Keratinocyte (primary cell): ENCODE data around the gene PARP16. TPM values are rescaled to one million over a fixed set of nuclear protein-coding genes. Genes with fewer than 3 reads are reported as not detected.

Experiments used
- DNase-seq: peaks from one replicate; pipeline ENCODE4 v3.0.0-alpha.2; 2011; ENCODE audit warnings: low read depth, missing footprints, low spot score
- FAIRE-seq: peaks from 2 replicates; lab custom pipeline; 2011; peaks lifted over from hg19 to GRCh38; lab: Jason Lieb, UNC
- H2AFZ ChIP-seq: 2 replicates; pipeline ENCODE4 v1.6.0; 2012; ENCODE audit warnings: low read length, control low read depth, inconsistent platforms; ENCODE audit not compliant: control insufficient read depth
- H3K27ac ChIP-seq: 2 replicates; pipeline ENCODE4 v1.5.1; 2011; ENCODE audit warnings: low read length; ENCODE audit not compliant: control insufficient read depth, insufficient read depth
- H3K27me3 ChIP-seq: 3 replicates; pipeline ENCODE4 v1.6.0; 2011; ENCODE audit warnings: low read length; ENCODE audit not compliant: control insufficient read depth, insufficient read depth; ENCODE audit errors: extremely low read depth
- H3K36me3 ChIP-seq, 2 experiments: 2 replicates in 1 of 2; 3 replicates in 1 of 2; pipeline ENCODE4 v1.5.1; 2011; ENCODE audit warnings: low read length in 2 of 2, mild to moderate bottlenecking in 1 of 2; ENCODE audit not compliant: control insufficient read depth in 2 of 2, insufficient read depth in 2 of 2; ENCODE audit errors: extremely low read depth in 1 of 2
- H3K4me1 ChIP-seq: 3 replicates; pipeline ENCODE4 v1.5.1; 2011; ENCODE audit warnings: low read length; ENCODE audit not compliant: control insufficient read depth, insufficient read depth; ENCODE audit errors: extremely low read depth
- H3K4me2 ChIP-seq: 3 replicates; pipeline ENCODE4 v1.6.0; 2011; ENCODE audit warnings: low read depth, low read length; ENCODE audit not compliant: control insufficient read depth, insufficient read depth; ENCODE audit errors: extremely low read depth
- H3K4me3 ChIP-seq, 3 experiments: fragments of 200-600 bp in 1 of 3; sonication (generic) in 1 of 3; 2 replicates in 2 of 3; 3 replicates in 1 of 3; pipeline ENCODE4 v1.5.1; 2011 to 2016; ENCODE audit warnings: low read length in 3 of 3, mild to moderate bottlenecking in 3 of 3, control low read depth in 2 of 3, inconsistent platforms in 1 of 3, low read depth in 1 of 3, mixed read lengths in 1 of 3, mixed run types in 1 of 3, moderate library complexity in 1 of 3; ENCODE audit not compliant: control insufficient read depth in 2 of 3, insufficient read depth in 2 of 3; ENCODE audit errors: extremely low read depth in 1 of 3
- H3K79me2 ChIP-seq: 2 replicates; pipeline ENCODE4 v1.6.0; 2012; ENCODE audit warnings: low read length; ENCODE audit not compliant: control insufficient read depth, insufficient read depth
- H3K9ac ChIP-seq: 3 replicates; pipeline ENCODE4 v1.6.0; 2011; ENCODE audit warnings: low read length; ENCODE audit not compliant: control insufficient read depth, insufficient read depth; ENCODE audit errors: extremely low read depth
- H3K9me1 ChIP-seq: 3 replicates; pipeline ENCODE4 v1.6.0; 2011; ENCODE audit warnings: low read length; ENCODE audit not compliant: control insufficient read depth, insufficient read depth; ENCODE audit errors: extremely low read depth
- H3K9me3 ChIP-seq: 2 replicates; pipeline ENCODE4 v1.5.1; 2012; ENCODE audit warnings: low read depth, low read length; ENCODE audit not compliant: control insufficient read depth
- H4K20me1 ChIP-seq: 3 replicates; pipeline ENCODE4 v1.6.0; 2011; ENCODE audit warnings: low read length; ENCODE audit not compliant: control insufficient read depth, insufficient read depth; ENCODE audit errors: extremely low read depth
- EZH2 ChIP-seq: IDR thresholded peaks from one replicate; pipeline ENCODE4 v1.6.1; 2012; ENCODE audit warnings: inconsistent platforms, mild to moderate bottlenecking, low read length, moderate library complexity
- dilution Hi-C: fragments of 300-500 bp; cut with MboI; formaldehyde crosslinking; loops from one replicate; pipeline ENCODE4 v1.7.0; 2020; ENCODE audit warnings: low sequenced_read_pairs; ENCODE audit not compliant: extremely low pct_ligation_motif_present
- polyA plus RNA-seq, 5 experiments: library from polyadenylated mRNA; depleted of rRNA in 3 of 5; stranded (reverse) in 3 of 5; stranded (forward) in 1 of 5; unstranded in 1 of 5; fragments of >200 nt; gene quantifications; 1 replicate in 1 of 5; 2 replicates in 3 of 5; 3 replicates in 1 of 5; pipeline versions ENCODE4 v1.2.1 to v1.2.3, GENCODE V29; 2011 to 2012; ENCODE audit warnings: missing spikeins in 2 of 5, low read depth in 1 of 5, low replicate concordance in 1 of 5
- TF ChIP-seq, protein P1 (sequence below), 3 experiments: IDR thresholded peaks in 1 of 3; conservative IDR thresholded peaks in 1 of 3; optimal IDR thresholded peaks in 1 of 3; 2 replicates in 2 of 3; 3 replicates in 1 of 3; pipeline versions ENCODE3 to v1.5.1; 2011; ENCODE audit warnings: low read length in 3 of 3, mild to moderate bottlenecking in 3 of 3, moderate library complexity in 2 of 3, control low read depth in 1 of 3, inconsistent platforms in 1 of 3; ENCODE audit not compliant: insufficient read depth in 2 of 3; ENCODE audit errors: extremely low read depth in 1 of 3

Gene PARP16
- polyA plus RNA-seq, 1 donor (not counting 4 experiments of a cell fraction or from before 2014, with no cell fraction given), result 2.1 TPM

DNA sequence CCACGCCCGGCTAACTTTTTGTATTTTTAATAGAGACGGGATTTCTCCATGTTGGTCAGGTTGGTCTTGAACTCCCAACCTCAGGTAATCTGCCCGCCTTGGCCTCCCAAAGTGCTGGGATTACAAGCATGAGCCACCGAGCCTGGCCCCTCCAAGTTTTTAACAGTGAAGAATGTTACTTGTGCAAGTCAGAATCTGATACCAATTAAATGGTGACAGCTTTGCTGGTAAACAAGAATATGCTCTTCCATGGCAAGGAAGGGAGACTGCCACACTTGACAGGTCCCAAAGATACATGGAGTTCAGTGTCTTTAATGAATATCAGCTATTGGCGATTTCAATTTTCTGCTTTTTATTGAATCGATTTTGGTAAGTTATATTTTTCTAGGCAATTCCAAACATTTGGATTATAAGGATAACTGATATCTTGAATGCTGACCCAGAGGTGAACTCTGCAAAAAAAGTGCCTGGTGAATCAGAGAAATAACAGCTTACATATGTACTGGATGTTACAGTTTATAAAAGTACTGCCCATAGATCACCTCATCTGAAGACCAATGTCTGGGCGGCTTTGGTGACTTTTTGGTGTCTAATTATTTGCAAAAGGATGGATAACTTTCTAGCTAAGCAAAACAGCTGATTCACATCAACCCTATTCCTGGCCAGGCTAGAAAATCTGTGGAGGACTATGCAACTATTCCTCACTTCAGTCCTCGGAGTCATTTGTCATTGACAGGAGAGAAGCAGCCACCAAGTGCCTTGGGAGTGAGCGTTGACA, 1.2 kb downstream of the PARP16 start:
- Histone ChIP-seq H3K9ac (peak overlapping the region; percentile 72), H3K4me2 (peak overlapping the region; percentile 86), H3K4me1 (peaks cover 9% of the 10 kb centered on the region), H4K20me1 (no peaks in the 10 kb centered on the region), H3K79me2 (no peaks in the 10 kb centered on the region), H2AFZ (peak overlapping the region; percentile 92), H3K36me3 (no peaks in the 10 kb centered on the region), H3K27me3 (no peaks in the 10 kb centered on the region), H3K27ac (peak overlapping the region; percentile 52), H3K9me3 (no peaks in the 10 kb centered on the region), H3K4me3 (peak overlapping the region; percentile 51 to 74 (median 69)), H3K9me1 (no peaks in the 10 kb centered on the region)
- TF ChIP-seq EZH2, result no peak
- TF ChIP-seq, protein P1, sequence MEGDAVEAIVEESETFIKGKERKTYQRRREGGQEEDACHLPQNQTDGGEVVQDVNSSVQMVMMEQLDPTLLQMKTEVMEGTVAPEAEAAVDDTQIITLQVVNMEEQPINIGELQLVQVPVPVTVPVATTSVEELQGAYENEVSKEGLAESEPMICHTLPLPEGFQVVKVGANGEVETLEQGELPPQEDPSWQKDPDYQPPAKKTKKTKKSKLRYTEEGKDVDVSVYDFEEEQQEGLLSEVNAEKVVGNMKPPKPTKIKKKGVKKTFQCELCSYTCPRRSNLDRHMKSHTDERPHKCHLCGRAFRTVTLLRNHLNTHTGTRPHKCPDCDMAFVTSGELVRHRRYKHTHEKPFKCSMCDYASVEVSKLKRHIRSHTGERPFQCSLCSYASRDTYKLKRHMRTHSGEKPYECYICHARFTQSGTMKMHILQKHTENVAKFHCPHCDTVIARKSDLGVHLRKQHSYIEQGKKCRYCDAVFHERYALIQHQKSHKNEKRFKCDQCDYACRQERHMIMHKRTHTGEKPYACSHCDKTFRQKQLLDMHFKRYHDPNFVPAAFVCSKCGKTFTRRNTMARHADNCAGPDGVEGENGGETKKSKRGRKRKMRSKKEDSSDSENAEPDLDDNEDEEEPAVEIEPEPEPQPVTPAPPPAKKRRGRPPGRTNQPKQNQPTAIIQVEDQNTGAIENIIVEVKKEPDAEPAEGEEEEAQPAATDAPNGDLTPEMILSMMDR (optimal IDR thresholded peaks at IDR 0.05 in 1 of 3, IDR thresholded peaks at IDR 0.05 in 1 of 3, conservative IDR thresholded peaks at IDR 0.05 in 1 of 3; ENCODE audit: extremely low read depth in 1 of 3, insufficient read depth in 2 of 3, low read length in 3 of 3), result no peak
- DNase-seq, result no peak
- peak; percentile 26 for FAIRE-seq
- dilution Hi-C loops, result no loop called here

DNA sequence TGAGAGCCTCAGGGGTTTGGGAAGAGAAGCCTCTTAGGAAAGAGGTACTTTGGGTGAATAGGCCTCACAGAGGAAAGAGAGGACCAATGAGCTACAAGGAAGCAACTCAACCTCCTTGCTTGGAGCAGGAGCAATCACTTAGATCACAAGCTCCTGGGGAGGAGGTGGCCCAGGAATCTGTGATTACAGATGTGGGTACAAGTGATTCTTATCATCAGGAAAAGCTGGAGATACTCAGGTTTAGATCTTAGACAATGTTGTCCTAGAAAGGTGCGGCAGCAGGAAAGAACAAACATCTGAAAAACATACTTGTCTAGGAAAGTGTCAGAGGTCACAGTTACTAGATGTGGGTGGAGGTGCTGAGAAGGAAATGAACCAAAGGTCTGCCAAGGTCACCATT, 8.2 kb downstream of the PARP16 start:
- no peaks in the 10 kb centered on the region for H4K20me1 ChIP-seq

More for the DNA sequence above, 8.2 kb downstream of the PARP16 start:
- no peaks in the 10 kb centered on the region for H3K36me3 ChIP-seq
- DNase-seq, result no peak
- TF ChIP-seq, protein P1 (optimal IDR thresholded peaks at IDR 0.05 in 1 of 3, IDR thresholded peaks at IDR 0.05 in 1 of 3, conservative IDR thresholded peaks at IDR 0.05 in 1 of 3; ENCODE audit: extremely low read depth in 1 of 3, insufficient read depth in 2 of 3, low read length in 3 of 3), result no peak
- no peak for TF ChIP-seq EZH2
- no peak overlapping the region for H3K4me3 ChIP-seq
- dilution Hi-C loops, result no loop called here
- H3K9ac ChIP-seq, result no peak overlapping the region
- H3K9me3 ChIP-seq, result no peaks in the 10 kb centered on the region
- no peak overlapping the region for H2AFZ ChIP-seq
- H3K27me3 ChIP-seq, result no peaks in the 10 kb centered on the region
- H3K4me1 ChIP-seq, result no peaks in the 10 kb centered on the region
- FAIRE-seq, result no peak
- H3K79me2 ChIP-seq, result no peaks in the 10 kb centered on the region
- no peak overlapping the region for H3K4me2 ChIP-seq
- H3K9me1 ChIP-seq, result no peaks in the 10 kb centered on the region
- H3K27ac ChIP-seq, result no peak overlapping the region
